OCI-LY7 (cell line): Measurements from ENCODE around the gene SULT1C2. TPM values are rescaled to one million over a fixed set of nuclear protein-coding genes. Genes with fewer than 3 reads are reported as not detected.

Experiments used
- BruUV-seq: library from RNA; stranded (reverse); fragments of 400-500 nt; replicated peaks from 2 replicates; lab custom pipeline; 2021; lab: Mats Ljungman, UMichigan
- CTCF ChIA-PET: fragments of 300-600 bp; sonication (Branson Sonifier 250); formaldehyde crosslinking; loops from one replicate; lab custom pipeline; 2022; ENCODE audit warnings: antibody characterized with exemption; ENCODE audit not compliant: unreplicated experiment; lab: Charles Lee
- POLR2A ChIA-PET: fragments of 300-600 bp; sonication (Branson Sonifier 250); formaldehyde crosslinking; loops from one replicate; lab custom pipeline; 2022; ENCODE audit warnings: antibody characterized with exemption; lab: Charles Lee
- DNase-seq: peaks from one replicate; pipeline ENCODE4 v3.0.0-alpha.2; 2015; ENCODE audit warnings: low spot score
- H2AFZ ChIP-seq: fragments of 200-600 bp; sonication (generic), shearing (Covaris generic); 2 replicates; pipeline ENCODE4 v1.6.1; 2014; ENCODE audit warnings: mild to moderate bottlenecking, antibody characterized with exemption, low read length, moderate library complexity
- H3K27ac ChIP-seq: fragments of 200-600 bp; sonication (generic); 2 replicates; pipeline ENCODE4 v1.5.1; 2014; ENCODE audit warnings: mixed run types, low read depth, mild to moderate bottlenecking, moderate library complexity, low read length, inconsistent platforms; ENCODE audit not compliant: poor library complexity, severe bottlenecking
- H3K36me3 ChIP-seq: fragments of 200-600 bp; sonication (generic); 2 replicates; pipeline ENCODE4 v1.6.1; 2014; ENCODE audit warnings: mild to moderate bottlenecking, antibody characterized with exemption, low read length, moderate library complexity, mixed read lengths; ENCODE audit not compliant: insufficient read depth
- H3K4me1 ChIP-seq: fragments of 200-600 bp; sonication (generic); 2 replicates; pipeline ENCODE4 v1.5.1; 2014; ENCODE audit warnings: mild to moderate bottlenecking, low read length; ENCODE audit not compliant: insufficient read depth, poor library complexity, severe bottlenecking
- H3K4me2 ChIP-seq: fragments of 200-600 bp; sonication (generic); 2 replicates; pipeline ENCODE4 v1.6.1; 2014; ENCODE audit warnings: mild to moderate bottlenecking, low read length
- H3K4me3 ChIP-seq: fragments of 200-600 bp; sonication (generic); 2 replicates; pipeline ENCODE4 v1.5.1; 2014; ENCODE audit warnings: mild to moderate bottlenecking, low read depth, low read length; ENCODE audit not compliant: poor library complexity, severe bottlenecking
- H3K79me2 ChIP-seq: fragments of 200-600 bp; sonication (generic); 2 replicates; pipeline ENCODE4 v1.6.1; 2016; ENCODE audit warnings: low read depth, mild to moderate bottlenecking, low read length, moderate library complexity, mixed read lengths; ENCODE audit not compliant: insufficient read depth
- H3K9me2 ChIP-seq: fragments of 200-600 bp; sonication (generic); 2 replicates; pipeline ENCODE4 v1.6.1; 2016; ENCODE audit warnings: mild to moderate bottlenecking, low read length, mixed read lengths; ENCODE audit not compliant: insufficient read depth
- H3K9me3 ChIP-seq: fragments of 200-600 bp; sonication (generic); 2 replicates; pipeline ENCODE4 v1.6.1; 2014; ENCODE audit warnings: mild to moderate bottlenecking, mixed run types, low read length, mixed read lengths
- H4K20me1 ChIP-seq: fragments of 200-600 bp; sonication (generic); 2 replicates; pipeline ENCODE4 v1.6.1; 2014; ENCODE audit warnings: mild to moderate bottlenecking, antibody characterized with exemption, low read length, moderate library complexity, mixed read lengths; ENCODE audit not compliant: insufficient read depth
- CTCF ChIP-seq: fragments of 200-600 bp; sonication (generic); conservative IDR thresholded peaks from 2 replicates; pipeline ENCODE4 v1.5.1; 2014; ENCODE audit warnings: mild to moderate bottlenecking, antibody characterized with exemption, low read length, moderate library complexity, mixed read lengths
- EZH2phosphoT487 ChIP-seq: fragments of 200-600 bp; sonication (generic); IDR thresholded peaks from 2 replicates; pipeline ENCODE4 v1.6.1; 2018; ENCODE audit warnings: low read depth, borderline replicate concordance, mild to moderate bottlenecking, mixed run types, antibody characterized with exemption, low read length, moderate library complexity, mixed read lengths
- intact Hi-C: fragments of 100-400 bp; cut with micrococcal nuclease; formaldehyde crosslinking; loops from one replicate; pipeline ENCODE4 v1.10.0; 2022; ENCODE audit not compliant: unreplicated experiment
- total RNA-seq, 2 experiments: library from RNA; depleted of rRNA in 1 of 2; stranded (reverse); fragments of >200 nt in 1 of 2; shearing (Covaris generic) in 1 of 2; gene quantifications; 2 replicates each; pipeline ENCODE4 v1.2.3, GENCODE V29; 2014 to 2022

Gene SULT1C2
- total RNA-seq, 2 experiments from 2014 or later = not detected

GRCh38 chr2:108324531-108325255, 36.0 kb downstream of the SULT1C2 start:
- BruUV-seq = no TSS peak
- H3K4me1 ChIP-seq = no peaks in the 10 kb centered on the region
- no peaks in the 10 kb centered on the region for H4K20me1 ChIP-seq
- no peak overlapping the region for H3K4me3 ChIP-seq
- H3K9me3 ChIP-seq = no peaks in the 10 kb centered on the region
- intact Hi-C loops = no loop called here
- H3K36me3 ChIP-seq = no peaks in the 10 kb centered on the region
- ChIA-PET CTCF (no interaction called here), POLR2A (no interaction called here)
- no peak for DNase-seq
- H3K79me2 ChIP-seq = no peaks in the 10 kb centered on the region
- TF ChIP-seq EZH2phosphoT487 (no peak), CTCF (no peak)
- H3K9me2 ChIP-seq = no peaks in the 10 kb centered on the region
- no peak overlapping the region for H3K4me2 ChIP-seq
- no peak overlapping the region for H2AFZ ChIP-seq
- H3K27ac ChIP-seq = no peak overlapping the region

- TF ChIP-seq CTCF = no peak
- TF ChIP-seq EZH2phosphoT487 = no peak
- H3K9me3 ChIP-seq = no peaks in the 10 kb centered on the region
- H3K79me2 ChIP-seq = no peaks in the 10 kb centered on the region
- intact Hi-C loops = no loop called here
- no peak for DNase-seq
- no TSS peak for BruUV-seq
- no peaks in the 10 kb centered on the region for H3K4me1 ChIP-seq
- CTCF ChIA-PET = interaction anchor here (0.6 kb wide), 1 partner anchor 143 kb away, joined by 3 read pairs; no protein-coding TSS in a partner anchor
- H3K4me3 ChIP-seq = no peak overlapping the region
- POLR2A ChIA-PET = no interaction called here
- no peaks in the 10 kb centered on the region for H3K36me3 ChIP-seq
- H3K27ac ChIP-seq = no peak overlapping the region
- no peaks in the 10 kb centered on the region for H3K9me2 ChIP-seq
- H2AFZ ChIP-seq = no peak overlapping the region
- no peak overlapping the region for H3K4me2 ChIP-seq
- H4K20me1 ChIP-seq = no peaks in the 10 kb centered on the region
These were observed 37.1 kb downstream of the SULT1C2 start for GRCh38 chr2:108325756-108326155.

GRCh38 chr2:108329771-108330170, 41.1 kb downstream of the SULT1C2 start:
- ChIA-PET CTCF (no interaction called here), POLR2A (interaction anchor here (0.7 kb wide), 1 partner anchor 40 kb away, joined by 3 read pairs; no protein-coding TSS in a partner anchor)
- H3K79me2 ChIP-seq = no peaks in the 10 kb centered on the region
- intact Hi-C loops = no loop called here
- no peak overlapping the region for H2AFZ ChIP-seq
- H4K20me1 ChIP-seq = no peaks in the 10 kb centered on the region
- no peak overlapping the region for H3K27ac ChIP-seq
- no TSS peak for BruUV-seq
- H3K9me3 ChIP-seq = no peaks in the 10 kb centered on the region
- TF ChIP-seq EZH2phosphoT487 (no peak), CTCF (no peak)
- H3K36me3 ChIP-seq = no peaks in the 10 kb centered on the region
- H3K4me2 ChIP-seq = no peak overlapping the region
- H3K4me3 ChIP-seq = no peak overlapping the region
- no peaks in the 10 kb centered on the region for H3K9me2 ChIP-seq
- DNase-seq = no peak
- H3K4me1 ChIP-seq = no peaks in the 10 kb centered on the region
